ENCODE measurements around the gene CEP350.

DNA sequence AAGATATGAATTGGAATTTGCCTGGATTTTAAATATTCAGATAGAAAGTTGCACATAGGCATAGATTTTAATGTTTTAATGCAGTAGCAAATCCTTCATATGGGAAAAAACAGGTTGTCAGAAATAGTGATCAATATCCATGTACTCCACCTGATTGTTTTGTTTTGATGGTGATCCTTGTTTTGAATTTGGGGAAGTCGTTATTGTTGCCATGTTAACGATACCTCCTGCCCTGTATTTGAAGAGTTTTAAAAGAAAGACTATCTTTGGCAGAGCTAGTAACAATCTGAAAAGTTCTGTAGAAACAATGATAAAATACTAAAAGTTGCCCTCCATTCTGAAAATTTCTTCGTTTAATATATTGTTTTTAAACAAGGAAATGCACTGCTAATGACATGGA is 1.1 kb downstream of the CEP350 start:
- no peak for TF ChIP-seq EZH2 (IDR thresholded peaks at IDR 0.05; ENCODE audit: low read length)
- TF ChIP-seq CTCF (optimal IDR thresholded peaks at IDR 0.05 in 1 of 3, IDR thresholded peaks at IDR 0.05 in 1 of 3, conservative IDR thresholded peaks at IDR 0.05 in 1 of 3; ENCODE audit: extremely low read depth in 1 of 3, insufficient read depth in 2 of 3, low read length in 3 of 3), result no peak

All from keratinocyte (primary cell).